Gastrocnemius medialis (tissue), 4 donors: ENCODE data around the gene KCNAB1. TPM values are rescaled to one million over a fixed set of nuclear protein-coding genes. Genes with fewer than 3 reads are reported as not detected.

Experiments
- ATAC-seq, 2 donors: fragments of 150-250 bp; one replicate each; pipeline ENCODE4 v1.9.1; 2016
- DNase-seq, 2 donors: peaks; one replicate each; pipeline ENCODE4 v3.0.0-alpha.2; 2019
- H3K27ac ChIP-seq, 4 donors: fragments of 200-600 bp; sonication (generic); 1 replicate in 1 of 4; 2 replicates in 3 of 4; pipeline ENCODE4 v1.5.1; 2016 to 2018; ENCODE audit warnings: mild to moderate bottlenecking in 2 of 4, moderate library complexity in 1 of 4
- H3K27me3 ChIP-seq, 3 donors: fragments of 200-600 bp; sonication (generic) in 2 of 3; 1 replicate in 1 of 3; 2 replicates in 2 of 3; pipeline versions ENCODE4 v1.5.1 to v1.6.0; 2016 to 2019; ENCODE audit warnings: mild to moderate bottlenecking in 1 of 3, moderate library complexity in 1 of 3
- H3K36me3 ChIP-seq, 2 donors: fragments of 200-600 bp; sonication (generic) in 1 of 2; one replicate each; pipeline ENCODE4 v1.5.1; 2017 to 2018
- H3K4me1 ChIP-seq, 2 donors: fragments of 200-600 bp; sonication (generic) in 1 of 2; one replicate each; pipeline ENCODE4 v1.5.1; 2016 to 2017; ENCODE audit warnings: mild to moderate bottlenecking in 2 of 2
- H3K4me3 ChIP-seq, 4 donors: fragments of 200-600 bp; sonication (generic) in 3 of 4; 1 replicate in 1 of 4; 2 replicates in 3 of 4; pipeline ENCODE4 v1.5.1; 2016 to 2019; ENCODE audit warnings: mild to moderate bottlenecking in 2 of 4
- H3K9me3 ChIP-seq, 3 donors: fragments of 200-600 bp; sonication (generic) in 2 of 3; 1 replicate in 1 of 3; 2 replicates in 2 of 3; pipeline ENCODE4 v1.5.1; 2016 to 2019
- POLR2A ChIP-seq, 2 donors: fragments of 450-650 bp; IDR thresholded peaks; one replicate each; pipeline ENCODE4 v1.6.1; 2017; ENCODE audit warnings: antibody characterized with exemption in 2 of 2, mild to moderate bottlenecking in 2 of 2, moderate library complexity in 2 of 2
- in situ Hi-C, 4 donors: fragments of 200-750 bp; cut with MboI; loops; one replicate each; pipeline versions ENCODE4 v1.15.0 to v1.8.0; 2017; ENCODE audit warnings: low sequenced_read_pairs in 4 of 4
- intact Hi-C: fragments of 100-400 bp; cut with DNase I; formaldehyde crosslinking; loops from one replicate; pipeline ENCODE4 v1.15.1; 2023; ENCODE audit warnings: low total_unique reads
- total RNA-seq, 4 donors: library from RNA; depleted of rRNA; stranded (reverse); fragments of >200 nt; gene quantifications; one replicate each; pipeline versions ENCODE4 v1.1.0 to v1.2.3, GENCODE V29; 2016
- TF ChIP-seq, protein P1 (sequence below), 5 experiments: fragments of 450-650 bp in 3 of 5; fragments of 200-600 bp in 2 of 5; sonication (generic) in 2 of 5; IDR thresholded peaks in 4 of 5; conservative IDR thresholded peaks in 1 of 5; 1 replicate in 4 of 5; 2 replicates in 1 of 5; pipeline ENCODE4 v1.5.1; 2016 to 2019; ENCODE audit warnings: antibody characterized with exemption in 5 of 5, mild to moderate bottlenecking in 3 of 5, moderate library complexity in 3 of 5

KCNAB1 gene
- total RNA-seq, 4 donors from 2014 or later: 0.46 to 3.6 (median 1.9) TPM

DNA sequence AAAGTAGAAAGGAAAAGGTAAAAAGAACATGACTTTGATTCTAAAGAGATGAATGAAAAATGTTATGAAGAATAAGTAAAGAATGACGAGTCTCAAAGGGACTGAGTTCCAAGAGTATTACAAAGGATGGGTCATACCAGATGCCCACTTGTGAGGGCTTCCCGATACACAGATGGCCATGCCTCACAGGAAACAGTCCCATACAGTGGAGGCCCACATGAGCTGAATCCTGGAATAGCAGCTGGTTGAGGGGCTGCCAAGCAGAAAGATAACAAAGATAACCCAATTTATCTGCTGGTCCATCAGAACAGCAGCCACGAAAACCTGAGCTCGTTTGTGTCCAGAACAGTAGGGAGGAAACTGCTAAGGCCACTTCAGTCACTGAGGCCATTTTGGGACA is 430.9 kb downstream of the KCNAB1 start:
- intact Hi-C loops: no loop called here
- H3K9me3 ChIP-seq: no peaks in the 10 kb centered on the region
- H3K4me1 ChIP-seq: peaks cover 32 to 45% of the 10 kb centered on the region in 2 donors
- in situ Hi-C loops: loop anchor here in 2 of 4 donors (10.0 to 25.0 kb wide), 4 partner anchors 89 to 534 kb away; no protein-coding TSS in a partner anchor
- H3K4me3 ChIP-seq: no peak overlapping the region
- ATAC-seq: no peak
- no peak for TF ChIP-seq POLR2A (IDR thresholded peaks at IDR 0.05)
- TF ChIP-seq, protein P1, sequence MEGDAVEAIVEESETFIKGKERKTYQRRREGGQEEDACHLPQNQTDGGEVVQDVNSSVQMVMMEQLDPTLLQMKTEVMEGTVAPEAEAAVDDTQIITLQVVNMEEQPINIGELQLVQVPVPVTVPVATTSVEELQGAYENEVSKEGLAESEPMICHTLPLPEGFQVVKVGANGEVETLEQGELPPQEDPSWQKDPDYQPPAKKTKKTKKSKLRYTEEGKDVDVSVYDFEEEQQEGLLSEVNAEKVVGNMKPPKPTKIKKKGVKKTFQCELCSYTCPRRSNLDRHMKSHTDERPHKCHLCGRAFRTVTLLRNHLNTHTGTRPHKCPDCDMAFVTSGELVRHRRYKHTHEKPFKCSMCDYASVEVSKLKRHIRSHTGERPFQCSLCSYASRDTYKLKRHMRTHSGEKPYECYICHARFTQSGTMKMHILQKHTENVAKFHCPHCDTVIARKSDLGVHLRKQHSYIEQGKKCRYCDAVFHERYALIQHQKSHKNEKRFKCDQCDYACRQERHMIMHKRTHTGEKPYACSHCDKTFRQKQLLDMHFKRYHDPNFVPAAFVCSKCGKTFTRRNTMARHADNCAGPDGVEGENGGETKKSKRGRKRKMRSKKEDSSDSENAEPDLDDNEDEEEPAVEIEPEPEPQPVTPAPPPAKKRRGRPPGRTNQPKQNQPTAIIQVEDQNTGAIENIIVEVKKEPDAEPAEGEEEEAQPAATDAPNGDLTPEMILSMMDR (IDR thresholded peaks at IDR 0.05 in 4 of 5, conservative IDR thresholded peaks at IDR 0.05 in 1 of 5): no peak
- H3K27ac ChIP-seq: peak overlapping the region; percentile 17 to 25 (median 22)
- H3K36me3 ChIP-seq: peaks cover 0 to 19% of the 10 kb centered on the region in 2 donors
- H3K27me3 ChIP-seq: no peaks in the 10 kb centered on the region
- DNase-seq: no peak

GRCh38 chr3:156551746-156552145 is 431.4 kb downstream of the KCNAB1 start:
- H3K36me3 ChIP-seq: peaks cover 0 to 19% of the 10 kb centered on the region in 2 donors
- no peak overlapping the region for H3K4me3 ChIP-seq
- intact Hi-C loops: no loop called here
- DNase-seq (no peak), ATAC-seq (no peak)
- in situ Hi-C loops: loop anchor here in 2 of 4 donors (10.0 to 25.0 kb wide), 4 partner anchors 89 to 533 kb away; no protein-coding TSS in a partner anchor
- no peak for TF ChIP-seq POLR2A (IDR thresholded peaks at IDR 0.05)
- TF ChIP-seq, protein P1 (IDR thresholded peaks at IDR 0.05 in 4 of 5, conservative IDR thresholded peaks at IDR 0.05 in 1 of 5): no peak
- H3K27me3 ChIP-seq: no peaks in the 10 kb centered on the region
- no peaks in the 10 kb centered on the region for H3K9me3 ChIP-seq
- peaks cover 32 to 45% of the 10 kb centered on the region in 2 donors for H3K4me1 ChIP-seq
- peak overlapping the region; percentile 17 to 25 (median 22) for H3K27ac ChIP-seq

- TF ChIP-seq, protein P1 (IDR thresholded peaks at IDR 0.05 in 4 of 5, conservative IDR thresholded peaks at IDR 0.05 in 1 of 5): no peak
- no peak for TF ChIP-seq POLR2A (IDR thresholded peaks at IDR 0.05)
- in situ Hi-C loops (loop anchor here in 2 of 4 donors (10.0 to 25.0 kb wide), 4 partner anchors 91 to 532 kb away; no protein-coding TSS in a partner anchor), intact Hi-C loops (no loop called here)
- Histone ChIP-seq H3K4me1 (peaks cover 27 to 34% of the 10 kb centered on the region in 2 donors), H3K27ac (peak overlapping the region in 2 of 4 donors; percentile 85 to 91), H3K36me3 (peaks cover 0 to 13% of the 10 kb centered on the region in 2 donors), H3K27me3 (no peaks in the 10 kb centered on the region), H3K9me3 (no peaks in the 10 kb centered on the region), H3K4me3 (peak overlapping the region in 1 of 4 donors; percentile 84)
- DNase-seq (no peak), ATAC-seq (no peak)
Measured at GRCh38 chr3:156552973-156553372, 432.6 kb downstream of the KCNAB1 start.

DNA sequence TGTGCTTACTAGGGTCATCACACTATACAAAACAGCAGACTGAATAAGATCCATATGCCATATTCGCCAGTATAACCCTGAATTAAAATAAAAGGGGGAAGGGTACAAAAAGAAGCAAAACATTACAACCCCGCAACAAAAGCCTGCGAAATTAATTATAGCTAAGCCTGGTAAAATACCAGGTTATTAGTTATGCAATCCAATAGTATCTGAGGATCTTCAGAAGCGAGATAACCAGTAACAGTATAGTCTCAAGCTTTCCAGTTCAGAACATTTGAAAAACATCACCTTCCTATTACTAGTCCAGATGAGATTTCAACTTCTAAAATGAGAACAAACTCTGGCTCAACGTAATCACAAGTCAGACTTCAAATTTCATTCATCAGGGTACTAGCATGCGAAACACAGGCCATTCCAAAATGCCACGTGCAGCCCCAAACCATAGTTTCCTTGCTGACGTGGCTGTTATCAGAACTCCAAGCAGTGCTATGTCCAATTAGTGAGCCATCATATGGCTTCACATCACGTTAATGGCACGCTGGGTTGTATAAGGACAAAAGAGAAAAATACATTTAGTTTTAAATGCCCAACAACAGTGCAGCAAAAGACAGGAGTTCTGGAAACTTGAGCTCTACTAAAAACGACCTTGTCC is 433.5 kb downstream of the KCNAB1 start:
- Histone ChIP-seq H3K9me3 (no peaks in the 10 kb centered on the region), H3K36me3 (peaks cover 0 to 6% of the 10 kb centered on the region in 2 donors), H3K4me1 (peaks cover 26 to 27% of the 10 kb centered on the region in 2 donors), H3K4me3 (peak overlapping the region; percentile 84 to 100 (median 88)), H3K27me3 (no peaks in the 10 kb centered on the region), H3K27ac (peak overlapping the region; percentile 85 to 97 (median 90))
- in situ Hi-C loops: loop anchor here in 2 of 4 donors (10.0 to 25.0 kb wide), 4 partner anchors 92 to 531 kb away; no protein-coding TSS in a partner anchor
- no peak for TF ChIP-seq POLR2A (IDR thresholded peaks at IDR 0.05)
- TF ChIP-seq, protein P1 (IDR thresholded peaks at IDR 0.05 in 4 of 5, conservative IDR thresholded peaks at IDR 0.05 in 1 of 5): no peak
- DNase-seq: no peak
- peak in 1 of 2 donors; percentile 9 for ATAC-seq
- intact Hi-C loops: no loop called here
